T-cell (primary cell): ENCODE results near the gene SVIL. TPM values are rescaled to one million over a fixed set of nuclear protein-coding genes. Genes with fewer than 3 reads are reported as not detected.
"Not testable (repeated sequence)": the region's sequence is repeated elsewhere in the genome, so short reads cannot be mapped to it uniquely, and the experiment has no call there.

Experiments
- ATAC-seq, 4 experiments: fragments of 200-7000 bp in 3 of 4; fragments of 150-1000 bp in 1 of 4; cut with Tn5 transposase; replicated peaks in 1 of 4; 1 replicate in 3 of 4; 2 replicates in 1 of 4; pipeline ENCODE4 v1.10.0; 2021; ENCODE audit warnings: moderate library complexity in 3 of 4, mild to moderate bottlenecking in 2 of 4, moderate number of reproducible peaks in 1 of 4
- CTCF ChIA-PET, 2 donors: fragments of 300-600 bp; sonication (Branson Sonifier 250); formaldehyde crosslinking; loops; one replicate each; lab custom pipeline; 2022; ENCODE audit warnings: antibody characterized with exemption in 2 of 2; lab: Charles Lee
- POLR2A ChIA-PET, 2 donors: fragments of 300-600 bp; sonication (Branson Sonifier 250); formaldehyde crosslinking; loops; one replicate each; lab custom pipeline; 2022; ENCODE audit warnings: antibody characterized with exemption in 2 of 2; lab: Charles Lee
- DNase-seq, 35 experiments: peaks; one replicate each; pipeline versions ENCODE4 v3.0.0 to v3.0.0-alpha.2; 2013 to 2023
- H3K27ac ChIP-seq: one replicate; pipeline ENCODE4 v1.5.1; 2013; ENCODE audit warnings: low read length
- H3K27me3 ChIP-seq, 2 experiments: replicated peaks in 1 of 2; 1 replicate in 1 of 2; 2 replicates in 1 of 2; pipeline versions ENCODE4 v1.6.1 to v1.7.0; 2013; ENCODE audit warnings: low read length in 1 of 2, mixed read lengths in 1 of 2; ENCODE audit not compliant: control insufficient read depth in 2 of 2, insufficient read depth in 2 of 2; ENCODE audit errors: extremely low read depth in 1 of 2
- H3K36me3 ChIP-seq, 2 donors: 1 replicate in 1 of 2; 2 replicates in 1 of 2; pipeline versions ENCODE4 v1.6.1 to v1.7.0; 2013; ENCODE audit warnings: low read length in 1 of 2; ENCODE audit not compliant: control insufficient read depth in 2 of 2, insufficient read depth in 1 of 2; ENCODE audit errors: extremely low read depth in 1 of 2
- H3K4me1 ChIP-seq, 2 experiments: 1 replicate in 1 of 2; 2 replicates in 1 of 2; pipeline versions ENCODE4 v1.6.1 to v1.7.0; 2013; ENCODE audit warnings: low read length in 2 of 2, mixed read lengths in 1 of 2; ENCODE audit not compliant: insufficient read depth in 2 of 2, control insufficient read depth in 1 of 2; ENCODE audit errors: extremely low read depth in 1 of 2
- H3K4me3 ChIP-seq, 2 donors: 1 replicate in 1 of 2; 2 replicates in 1 of 2; pipeline versions ENCODE4 v1.5.1 to v1.7.0; 2013; ENCODE audit warnings: mild to moderate bottlenecking in 2 of 2, low read length in 1 of 2, moderate library complexity in 1 of 2; ENCODE audit not compliant: control insufficient read depth in 1 of 2; ENCODE audit errors: extremely low read depth in 1 of 2
- H3K9me3 ChIP-seq: 2 replicates; pipeline ENCODE4 v1.7.0; 2013
- H3K27ac Mint-ChIP-seq, 2 donors: one replicate each; pipeline ENCODE4 v1.8.0; 2020 to 2021; ENCODE audit warnings: mild to moderate bottlenecking in 2 of 2, mixed read lengths in 2 of 2
- H3K27me3 Mint-ChIP-seq, 2 donors: one replicate each; pipeline ENCODE4 v1.8.0; 2021 to 2022; ENCODE audit warnings: mixed read lengths in 2 of 2
- H3K36me3 Mint-ChIP-seq: one replicate; pipeline ENCODE4 v1.8.0; 2021; ENCODE audit warnings: mixed read lengths
- H3K4me1 Mint-ChIP-seq, 3 donors: one replicate each; pipeline ENCODE4 v1.8.0; 2020 to 2022; ENCODE audit warnings: mixed read lengths in 3 of 3, mild to moderate bottlenecking in 1 of 3
- H3K4me3 Mint-ChIP-seq, 3 donors: one replicate each; pipeline ENCODE4 v1.8.0; 2020 to 2022; ENCODE audit warnings: mild to moderate bottlenecking in 3 of 3, mixed read lengths in 3 of 3, moderate library complexity in 3 of 3
- H3K9me3 Mint-ChIP-seq, 3 donors: one replicate each; pipeline ENCODE4 v1.8.0; 2020 to 2022; ENCODE audit warnings: mixed read lengths in 3 of 3
- WGBS: methylation state at CpG from one replicate; pipeline ENCODE4 v1.1.5; 2013; ENCODE audit warnings: missing lambda C conversion rate; ENCODE audit not compliant: insufficient coverage; 5-methylcytosine and 5-hydroxymethylcytosine counted together
- total RNA-seq, 35 experiments: library from RNA in 6 of 35; stranded (reverse) in 6 of 35; fragments of 120-200 nt in 1 of 35; gene quantifications; one replicate each; pipeline versions ENCODE4 v1.2.1 to v1.2.4 and lab custom pipeline; 2013 to 2026

Gene SVIL
- total RNA-seq, 5 donors from 2014 or later (not counting 1 experiment from before 2014, with no cell fraction given): 17.4 to 45.6 (median 19.6) TPM

DNA sequence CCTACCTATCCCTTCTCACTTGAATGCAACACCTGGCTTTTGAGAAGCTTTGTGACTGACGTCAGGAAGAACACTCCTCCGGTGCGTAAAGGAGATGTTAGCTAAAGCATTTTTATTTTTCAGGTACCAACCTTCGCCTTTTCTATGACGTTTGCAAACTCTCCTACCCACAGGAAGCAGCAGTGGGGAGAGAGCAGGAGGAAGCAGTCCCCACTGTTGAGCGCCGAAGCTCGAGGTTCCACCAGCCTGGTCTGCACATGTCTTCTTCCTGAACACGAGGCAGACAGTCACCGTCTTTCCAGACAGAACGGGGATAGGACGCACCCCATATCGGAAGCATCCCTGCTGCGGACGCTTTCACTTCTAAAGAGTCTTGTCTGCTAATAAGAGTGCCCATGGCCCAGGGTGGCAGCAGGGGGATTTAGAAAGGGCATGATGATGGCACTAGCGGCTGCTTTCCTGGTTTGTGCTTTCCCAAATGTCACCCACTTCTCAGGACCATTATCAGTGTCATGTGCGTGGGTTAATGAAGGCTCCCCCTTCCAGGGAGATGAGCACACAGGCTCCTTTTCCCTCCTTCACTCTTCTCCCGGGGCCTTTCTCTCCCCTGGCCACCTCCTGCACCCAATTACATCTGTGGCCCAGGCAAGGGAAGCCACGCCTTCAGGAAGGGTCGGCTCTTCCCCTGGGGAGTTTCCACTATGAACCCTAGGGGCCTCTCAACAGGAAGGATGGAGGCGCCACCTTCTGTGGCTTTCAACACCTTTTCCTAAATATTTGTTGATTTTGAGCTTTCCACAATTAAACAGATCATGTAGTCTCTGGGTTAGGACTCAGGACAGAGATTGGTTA is 147.5 kb downstream of the SVIL start:
- H3K4me1 Mint-ChIP-seq: peaks cover 14 to 31% (median 29%) of the 10 kb centered on the region in 3 donors
- H3K27me3 Mint-ChIP-seq, POLR2A ChIA-PET, H3K4me3 Mint-ChIP-seq, H3K9me3 Mint-ChIP-seq, H3K27ac ChIP-seq, H3K27me3 ChIP-seq, H3K4me3 ChIP-seq, H3K9me3 ChIP-seq: not testable (repeated sequence)
- peak overlapping the region in 1 of 2 donors; percentile 52 for H3K27ac Mint-ChIP-seq
- H3K36me3 Mint-ChIP-seq: peaks cover 73% of the 10 kb centered on the region
- DNase-seq: peak in 2 of 35 experiments; percentile 9 to 21
- ATAC-seq: peak in 1 of 4 experiments; percentile 61
- WGBS: no CpG with 5 or more reads among the region's 21 CpGs
- CTCF ChIA-PET: interaction anchor here in 1 of 2 donors (1.0 kb wide), 1 partner anchor 10 kb away, joined by 3 read pairs; no protein-coding TSS in a partner anchor
- Histone ChIP-seq H3K4me1 (peaks cover 7 to 15% of the 10 kb centered on the region in 2 experiments), H3K36me3 (peaks cover 3 to 25% of the 10 kb centered on the region in 2 donors)

DNA sequence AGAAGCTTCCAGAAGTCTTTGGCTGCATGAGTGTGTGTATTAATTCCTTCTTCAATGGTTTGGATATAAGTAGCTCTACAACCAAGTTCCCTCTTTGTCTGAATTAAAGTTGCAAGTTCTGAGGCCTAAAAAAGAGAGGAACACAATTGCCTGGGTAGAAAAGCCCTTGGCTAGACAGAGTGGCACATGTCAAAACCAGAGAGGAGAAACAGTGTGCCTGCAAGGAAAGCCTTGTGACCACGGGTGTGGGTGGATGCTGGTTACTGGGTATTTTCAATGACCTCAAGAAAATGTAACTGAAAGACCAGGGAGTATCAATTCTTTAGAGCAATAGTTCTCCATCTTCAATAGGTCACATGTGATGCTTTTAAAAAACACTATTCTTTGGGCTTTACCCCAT is 148.3 kb downstream of the SVIL start:
- H3K4me3 Mint-ChIP-seq: no peak overlapping the region
- Histone ChIP-seq H3K27ac (no peak overlapping the region), H3K4me3 (no peak overlapping the region), H3K27me3 (no peaks in the 10 kb centered on the region), H3K4me1 (peaks cover 7 to 15% of the 10 kb centered on the region in 2 experiments), H3K36me3 (peaks cover 3 to 24% of the 10 kb centered on the region in 2 donors), H3K9me3 (no peaks in the 10 kb centered on the region)
- H3K27ac Mint-ChIP-seq: no peak overlapping the region
- H3K4me1 Mint-ChIP-seq: peaks cover 14 to 31% (median 29%) of the 10 kb centered on the region in 3 donors
- no peaks in the 10 kb centered on the region for H3K9me3 Mint-ChIP-seq
- WGBS: no CpG with 5 or more reads among the region's 1 CpG
- CTCF ChIA-PET: interaction anchor here in 1 of 2 donors (0.6 kb wide), 1 partner anchor 858 kb away, joined by 3 read pairs; no protein-coding TSS in a partner anchor
- no peak for ATAC-seq
- POLR2A ChIA-PET: no interaction called here
- no peak for DNase-seq
- peaks cover 66% of the 10 kb centered on the region for H3K36me3 Mint-ChIP-seq
- H3K27me3 Mint-ChIP-seq: no peaks in the 10 kb centered on the region

DNA sequence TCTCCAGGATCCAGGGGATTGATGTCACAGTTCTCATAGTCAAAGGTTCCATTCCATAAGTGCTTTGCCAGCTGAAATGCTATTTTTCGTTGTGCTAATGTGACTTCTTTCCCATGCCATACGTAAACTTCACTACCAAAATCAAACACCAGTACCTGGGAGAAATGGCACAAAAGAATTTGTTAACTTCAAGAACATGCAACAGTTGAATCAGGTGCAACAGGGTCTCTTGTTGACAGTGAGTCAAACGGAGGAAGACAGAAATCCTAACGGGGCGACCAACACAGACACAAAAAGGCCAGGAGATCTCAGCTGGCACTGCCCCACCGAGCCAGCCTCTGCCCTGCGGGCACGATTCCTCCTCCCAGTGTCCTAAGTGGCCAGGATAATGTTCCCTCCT is 150.1 kb downstream of the SVIL start:
- CTCF ChIA-PET, ATAC-seq, H3K27me3 Mint-ChIP-seq, H3K9me3 ChIP-seq, H3K4me3 ChIP-seq, H3K27ac Mint-ChIP-seq, H3K4me3 Mint-ChIP-seq, POLR2A ChIA-PET, H3K27ac ChIP-seq, H3K9me3 Mint-ChIP-seq, DNase-seq, H3K27me3 ChIP-seq: not testable (repeated sequence)
- peaks cover 7 to 15% of the 10 kb centered on the region in 2 experiments for H3K4me1 ChIP-seq
- peaks cover 9 to 21% of the 10 kb centered on the region in 2 donors for H3K36me3 ChIP-seq
- Mint-ChIP-seq H3K36me3 (peaks cover 69% of the 10 kb centered on the region), H3K4me1 (peaks cover 14 to 31% (median 29%) of the 10 kb centered on the region in 3 donors)
- 94% methylated on average over 5 of the region's 8 CpGs for WGBS

DNA sequence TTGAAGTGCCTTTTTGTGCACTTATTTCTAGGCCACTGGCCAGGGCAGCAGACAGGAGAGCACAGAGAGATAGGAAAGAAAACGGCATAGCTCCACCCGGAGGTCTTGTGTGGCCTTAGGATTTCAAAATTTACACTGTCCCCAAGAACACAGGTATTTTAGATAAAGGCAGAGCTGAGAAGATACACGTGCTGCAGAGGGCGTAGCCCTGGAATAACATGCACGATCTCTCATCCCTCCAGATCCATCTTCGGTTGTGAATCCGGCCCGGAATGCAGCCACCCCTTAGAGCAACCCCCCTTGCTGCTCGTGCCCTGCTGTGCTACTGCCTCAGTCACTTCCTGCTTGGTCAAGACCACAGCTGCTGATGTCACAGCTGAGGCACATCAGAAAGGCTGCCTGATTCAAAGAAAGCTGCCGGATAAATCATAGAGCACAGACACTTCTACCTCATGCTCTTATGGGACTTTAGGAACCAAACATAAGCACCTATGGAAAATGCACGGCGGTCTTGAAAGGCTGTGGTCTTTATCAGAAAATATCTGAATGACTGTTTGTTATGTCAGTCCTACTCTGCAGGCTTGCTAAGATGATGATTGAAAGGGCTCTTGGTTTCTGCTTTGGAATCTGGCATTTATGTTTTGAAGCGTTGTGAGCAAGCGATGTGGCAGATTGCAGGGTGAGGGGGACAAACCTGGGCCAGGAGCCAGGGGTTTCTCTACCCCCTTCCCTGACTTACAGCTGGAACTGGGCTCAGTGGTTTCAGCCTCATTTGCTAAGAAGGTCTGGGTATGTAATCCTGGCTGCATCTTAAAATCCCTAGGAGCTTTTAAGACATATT is 152.0 kb downstream of the SVIL start:
- Mint-ChIP-seq H3K27ac (peak overlapping the region; percentile 52 to 68), H3K27me3 (no peaks in the 10 kb centered on the region), H3K4me1 (peaks cover 14 to 31% (median 27%) of the 10 kb centered on the region in 3 donors), H3K4me3 (peak overlapping the region in 2 of 3 donors; percentile 13 to 28), H3K36me3 (peaks cover 56% of the 10 kb centered on the region), H3K9me3 (no peaks in the 10 kb centered on the region)
- Histone ChIP-seq H3K36me3 (peaks cover 6 to 20% of the 10 kb centered on the region in 2 donors), H3K4me3 (no peak overlapping the region), H3K27ac (no peak overlapping the region), H3K27me3 (no peaks in the 10 kb centered on the region), H3K4me1 (peaks cover 7 to 10% of the 10 kb centered on the region in 2 experiments), H3K9me3 (no peaks in the 10 kb centered on the region)
- DNase-seq (peak in 13 of 35 experiments; percentile 5 to 34 (median 12)), ATAC-seq (peak; percentile 74 to 85 (median 78))
- ChIA-PET CTCF (no interaction called here), POLR2A (no interaction called here)
- WGBS: 36% methylated on average over 7 of the region's 14 CpGs

DNA sequence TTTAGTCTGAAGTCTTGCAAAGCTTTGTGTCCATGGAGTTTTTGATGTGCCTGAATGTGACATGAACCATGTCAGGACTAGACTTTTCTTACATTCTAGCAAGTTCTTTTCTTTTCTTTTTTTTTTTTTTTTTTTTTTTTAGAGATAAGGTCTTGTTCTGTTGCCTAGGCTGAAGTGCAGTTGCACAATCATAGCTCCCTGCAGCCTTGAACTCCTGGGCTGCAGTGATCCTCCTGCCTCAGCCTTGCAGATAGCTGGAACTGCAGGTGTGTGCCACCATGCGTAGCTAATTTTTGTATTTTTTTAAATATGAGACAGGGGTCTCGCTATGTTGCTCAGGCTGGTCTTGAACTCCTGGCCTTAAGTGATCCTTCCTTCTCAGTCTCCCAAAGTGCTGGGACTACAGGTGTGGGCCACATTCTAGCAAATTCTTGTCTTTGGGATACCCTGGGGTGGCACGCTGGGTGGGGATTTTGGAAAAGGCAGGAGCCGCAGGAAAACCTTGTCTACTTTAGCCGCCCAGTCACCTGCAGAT is 152.8 kb downstream of the SVIL start:
- H3K9me3 ChIP-seq: no peaks in the 10 kb centered on the region
- H3K27ac Mint-ChIP-seq: no peak overlapping the region
- no peak overlapping the region for H3K27ac ChIP-seq
- no peak for DNase-seq
- no peak overlapping the region for H3K4me3 Mint-ChIP-seq
- H3K36me3 ChIP-seq: peaks cover 6 to 19% of the 10 kb centered on the region in 2 donors
- H3K9me3 Mint-ChIP-seq: no peaks in the 10 kb centered on the region
- no peaks in the 10 kb centered on the region for H3K27me3 ChIP-seq
- ChIA-PET POLR2A (interaction anchor here (0.6 to 0.7 kb wide), 2 partner anchors 46 to 1660 kb away, joined by 3 to 4 read pairs; no protein-coding TSS in a partner anchor), CTCF (no interaction called here)
- no peak for ATAC-seq
- H3K4me1 ChIP-seq: peaks cover 7 to 10% of the 10 kb centered on the region in 2 experiments
- 80% methylated on average over 1 of the region's 5 CpGs for WGBS
- no peaks in the 10 kb centered on the region for H3K27me3 Mint-ChIP-seq
- peaks cover 10 to 28% (median 21%) of the 10 kb centered on the region in 3 donors for H3K4me1 Mint-ChIP-seq
- peaks cover 50% of the 10 kb centered on the region for H3K36me3 Mint-ChIP-seq
- no peak overlapping the region for H3K4me3 ChIP-seq
